SK-N-SH treated with all-trans-retinoic acid at 6 μM for 48 hours (cell line): ENCODE measurements around the gene SRD5A3.

Source experiments
- ARNTL ChIP-seq: fragments of 450-650 bp; formaldehyde crosslinking; IDR thresholded peaks from 2 replicates; pipeline ENCODE4 v1.5.0; 2020; ENCODE audit warnings: low read depth, mild to moderate bottlenecking, moderate library complexity, borderline replicate concordance
- CREB5 ChIP-seq: fragments of 250-450 bp; sonication (Bioruptor Pico); IDR thresholded peaks from 2 replicates; pipeline ENCODE4 v1.5.1; 2020; ENCODE audit warnings: low read depth, mild to moderate bottlenecking, moderate library complexity
- ISL1 ChIP-seq: fragments of 250-450 bp; sonication (Bioruptor Pico); IDR thresholded peaks from 2 replicates; pipeline ENCODE4 v2.1.2; 2022; ENCODE audit warnings: mild to moderate bottlenecking, moderate library complexity
- PATZ1 ChIP-seq: fragments of 250-450 bp; sonication (Bioruptor Pico); IDR thresholded peaks from 2 replicates; pipeline ENCODE4 v1.8.0; 2020; ENCODE audit warnings: mild to moderate bottlenecking, moderate library complexity, borderline replicate concordance
- PPARA ChIP-seq: fragments of 250-450 bp; sonication (Bioruptor Pico); IDR thresholded peaks from 2 replicates; pipeline ENCODE4 v1.5.0; 2020; ENCODE audit warnings: mild to moderate bottlenecking, borderline replicate concordance
- RARB ChIP-seq: fragments of 250-450 bp; sonication (Bioruptor Pico); IDR thresholded peaks from 2 replicates; pipeline ENCODE4 v1.8.0; 2021; ENCODE audit warnings: mild to moderate bottlenecking, moderate library complexity
- SNAI2 ChIP-seq: fragments of 250-450 bp; sonication (Bioruptor Pico); IDR thresholded peaks from 2 replicates; pipeline ENCODE4 v1.5.0; 2020; ENCODE audit warnings: mild to moderate bottlenecking, moderate library complexity
- TOX ChIP-seq: fragments of 250-450 bp; sonication (Bioruptor Pico); IDR thresholded peaks from 2 replicates; pipeline ENCODE4 v1.8.0; 2021; ENCODE audit warnings: mild to moderate bottlenecking, moderate library complexity, borderline replicate concordance
- ZC3H10 ChIP-seq: fragments of 250-450 bp; sonication (Bioruptor Pico); IDR thresholded peaks from 2 replicates; pipeline ENCODE4 v1.5.1; 2021; ENCODE audit warnings: mild to moderate bottlenecking, moderate library complexity
- ZFP3 ChIP-seq: fragments of 250-450 bp; sonication (Bioruptor Pico); IDR thresholded peaks from 2 replicates; pipeline ENCODE4 v1.5.0; 2020; ENCODE audit warnings: mild to moderate bottlenecking, moderate library complexity
- ZFP30 ChIP-seq: fragments of 450-650 bp; formaldehyde crosslinking; IDR thresholded peaks from 2 replicates; pipeline ENCODE4 v1.5.0; 2022; ENCODE audit warnings: mild to moderate bottlenecking, moderate library complexity

- TF ChIP-seq RARB (CRISPR knock-in tag) (no peak), CREB5 (CRISPR knock-in tag) (no peak), PPARA (CRISPR knock-in tag) (no peak), ZC3H10 (CRISPR knock-in tag) (no peak), PATZ1 (CRISPR knock-in tag) (no peak), ZFP3 (CRISPR knock-in tag) (no peak), TOX (no peak), ZFP30 (CRISPR knock-in tag) (no peak), ISL1 (CRISPR knock-in tag) (no peak), ARNTL (CRISPR knock-in tag) (no peak), SNAI2 (no peak)
These were observed 24.3 kb upstream of the SRD5A3 start for GRCh38 chr4:55321707-55322264.
